Hepatocyte (in vitro differentiated cells): ENCODE results near the gene KDM2A. TPM values are rescaled to one million over a fixed set of nuclear protein-coding genes. Genes with fewer than 3 reads are reported as not detected.

Source experiments
- DNase-seq: peaks from one replicate; pipeline ENCODE4 v3.0.0-alpha.2; 2016; ENCODE audit warnings: low spot score
- H2AFZ ChIP-seq: fragments of 200-600 bp; sonication (generic); 2 replicates; pipeline ENCODE4 v1.6.0; 2016; ENCODE audit warnings: antibody characterized with exemption, mild to moderate bottlenecking
- H3K27ac ChIP-seq: fragments of 200-600 bp; sonication (generic); 2 replicates; pipeline ENCODE4 v1.5.1; 2016; ENCODE audit warnings: mild to moderate bottlenecking
- H3K27me3 ChIP-seq: fragments of 200-600 bp; sonication (generic); 2 replicates; pipeline ENCODE4 v1.6.1; 2016
- H3K36me3 ChIP-seq: fragments of 200-600 bp; sonication (generic); replicated peaks from 2 replicates; pipeline ENCODE4 v1.5.1; 2016; ENCODE audit warnings: low read depth; ENCODE audit not compliant: insufficient read depth
- H3K4me1 ChIP-seq: fragments of 200-600 bp; sonication (generic); 2 replicates; pipeline ENCODE4 v1.5.1; 2016; ENCODE audit warnings: mild to moderate bottlenecking, moderate library complexity; ENCODE audit not compliant: insufficient read depth
- H3K4me2 ChIP-seq: fragments of 200-600 bp; sonication (generic); 2 replicates; pipeline ENCODE4 v1.6.0; 2016
- H3K4me3 ChIP-seq: fragments of 200-600 bp; sonication (generic); 2 replicates; pipeline ENCODE4 v1.5.1; 2016; ENCODE audit warnings: mild to moderate bottlenecking
- H3K79me2 ChIP-seq: fragments of 200-600 bp; sonication (generic); 2 replicates; pipeline ENCODE4 v1.6.0; 2017; ENCODE audit warnings: mild to moderate bottlenecking
- H3K9me2 ChIP-seq: fragments of 200-600 bp; sonication (generic); replicated peaks from 2 replicates; pipeline ENCODE4 v1.6.0; 2017; ENCODE audit warnings: mild to moderate bottlenecking; ENCODE audit not compliant: insufficient read depth
- H3K9me3 ChIP-seq: fragments of 200-600 bp; sonication (generic); 2 replicates; pipeline ENCODE4 v1.5.1; 2016; ENCODE audit warnings: low read depth, mild to moderate bottlenecking
- H4K20me1 ChIP-seq: fragments of 200-600 bp; sonication (generic); 2 replicates; pipeline ENCODE4 v1.6.0; 2016; ENCODE audit warnings: mild to moderate bottlenecking; ENCODE audit not compliant: insufficient read depth, poor library complexity, severe bottlenecking
- CTCF ChIP-seq: fragments of 200-600 bp; sonication (generic); IDR thresholded peaks from 2 replicates; pipeline ENCODE4 v1.5.1; 2016; ENCODE audit warnings: antibody characterized with exemption, mild to moderate bottlenecking; ENCODE audit not compliant: poor library complexity
- EZH2 ChIP-seq: fragments of 200-600 bp; sonication (generic); IDR thresholded peaks from 2 replicates; pipeline ENCODE4 v1.6.1; 2016; ENCODE audit warnings: antibody characterized with exemption, mild to moderate bottlenecking, borderline replicate concordance
- EZH2phosphoT487 ChIP-seq: fragments of 200-600 bp; sonication (generic); IDR thresholded peaks from one replicate; pipeline ENCODE4 v1.6.1; 2018; ENCODE audit warnings: antibody characterized with exemption, mild to moderate bottlenecking, low read depth, moderate library complexity; ENCODE audit not compliant: unreplicated experiment, severe bottlenecking
- WGBS: methylation state at CpG from one replicate; pipeline ENCODE4 v1.1.6; 2016; ENCODE audit warnings: low lambda C conversion rate; ENCODE audit errors: missing lambda C conversion rate; 5-methylcytosine and 5-hydroxymethylcytosine counted together
- polyA plus RNA-seq: library from polyadenylated mRNA; unstranded; fragments of >200 nt; fragmentation: Nextera tagmentation; extraction: Ambion mirVana; gene quantifications from 2 replicates; pipeline ENCODE4 v1.2.1, GENCODE V29; 2016
- total RNA-seq: library from RNA; depleted of rRNA; stranded (reverse); fragments of >200 nt; gene quantifications from 2 replicates; pipeline ENCODE4 v1.2.3, GENCODE V29; 2014

The KDM2A gene
- total and polyA plus RNA-seq, 2 experiments from 2014 or later, result 18.7 to 51.2 TPM

GRCh38 chr11:67213178-67213621, 94.1 kb downstream of the KDM2A start:
- no peak overlapping the region for H3K4me2 ChIP-seq
- DNase-seq, result no peak
- no peak overlapping the region for H3K27ac ChIP-seq
- no peaks in the 10 kb centered on the region for H4K20me1 ChIP-seq
- H3K36me3 ChIP-seq, result no peaks in the 10 kb centered on the region
- no peaks in the 10 kb centered on the region for H3K9me2 ChIP-seq
- no peaks in the 10 kb centered on the region for H3K27me3 ChIP-seq
- H3K79me2 ChIP-seq, result peaks cover 9% of the 10 kb centered on the region
- WGBS, result 91% methylated on average over 5 of the region's 5 CpGs
- H3K4me3 ChIP-seq, result no peak overlapping the region
- no peak overlapping the region for H2AFZ ChIP-seq
- H3K4me1 ChIP-seq, result no peaks in the 10 kb centered on the region
- no peaks in the 10 kb centered on the region for H3K9me3 ChIP-seq
- TF ChIP-seq EZH2 (no peak), EZH2phosphoT487 (no peak)

DNA sequence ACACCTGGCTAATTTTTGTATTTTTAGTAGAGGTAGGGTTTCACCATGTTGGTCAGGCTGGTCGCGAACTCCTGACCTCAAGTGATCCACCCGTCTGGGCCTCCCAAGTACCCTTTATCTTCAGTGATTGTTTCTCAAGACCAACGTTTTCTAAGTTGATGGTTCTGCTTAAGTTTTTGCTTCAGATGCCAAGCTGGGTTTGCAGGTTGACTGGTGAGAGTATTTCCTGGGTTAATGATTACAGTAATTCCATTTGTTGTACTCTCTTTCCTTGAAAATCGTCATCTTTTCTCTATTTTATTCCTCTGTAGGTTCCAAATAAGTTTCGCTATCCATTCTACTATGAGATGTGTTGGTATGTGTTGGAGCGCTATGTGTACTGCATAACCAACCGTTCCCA, 108.7 kb downstream of the KDM2A start:
- Histone ChIP-seq H3K4me1 (no peaks in the 10 kb centered on the region), H3K79me2 (peaks cover 2% of the 10 kb centered on the region), H3K36me3 (peaks cover under 1% of the 10 kb centered on the region), H3K9me3 (no peaks in the 10 kb centered on the region), H4K20me1 (no peaks in the 10 kb centered on the region), H3K4me2 (no peak overlapping the region), H3K27ac (no peak overlapping the region), H2AFZ (no peak overlapping the region), H3K4me3 (no peak overlapping the region), H3K27me3 (no peaks in the 10 kb centered on the region), H3K9me2 (no peaks in the 10 kb centered on the region)
- TF ChIP-seq EZH2phosphoT487 (no peak), EZH2 (no peak), CTCF (no peak)
- no peak for DNase-seq
- 89% methylated on average over 8 of the region's 8 CpGs for WGBS

- Histone ChIP-seq H3K27me3 (no peaks in the 10 kb centered on the region), H3K4me3 (no peak overlapping the region), H3K9me2 (no peaks in the 10 kb centered on the region), H3K4me2 (no peak overlapping the region), H3K4me1 (no peaks in the 10 kb centered on the region), H3K79me2 (peaks cover 13% of the 10 kb centered on the region), H2AFZ (no peak overlapping the region), H3K36me3 (peaks cover 4% of the 10 kb centered on the region), H3K9me3 (no peaks in the 10 kb centered on the region), H4K20me1 (no peaks in the 10 kb centered on the region), H3K27ac (no peak overlapping the region)
- 97% methylated on average over 3 of the region's 3 CpGs for WGBS
- DNase-seq, result no peak
- TF ChIP-seq CTCF, result no peak
- TF ChIP-seq EZH2phosphoT487, result no peak
- TF ChIP-seq EZH2, result no peak
Measured at GRCh38 chr11:67230406-67230805, 111.3 kb downstream of the KDM2A start.

GRCh38 chr11:67230886-67231285, 111.8 kb downstream of the KDM2A start:
- Histone ChIP-seq H3K79me2 (peaks cover 18% of the 10 kb centered on the region), H3K9me3 (no peaks in the 10 kb centered on the region), H3K27me3 (no peaks in the 10 kb centered on the region), H3K4me1 (no peaks in the 10 kb centered on the region), H3K27ac (no peak overlapping the region), H3K9me2 (no peaks in the 10 kb centered on the region), H3K4me3 (no peak overlapping the region), H2AFZ (no peak overlapping the region), H4K20me1 (no peaks in the 10 kb centered on the region), H3K4me2 (no peak overlapping the region), H3K36me3 (peaks cover 4% of the 10 kb centered on the region)
- no peak for DNase-seq
- TF ChIP-seq EZH2, result no peak
- no peak for TF ChIP-seq CTCF
- no peak for TF ChIP-seq EZH2phosphoT487
- WGBS, result 100% methylated on average over 1 of the region's 1 CpG
